HEK293T (cell line): ENCODE data around the gene RAB11FIP3.

Experiments used
- CTCF ChIA-PET: fragments of 350-600 bp; formaldehyde crosslinking; extraction: SDS; loops from one replicate; lab custom pipeline; 2021; ENCODE audit warnings: antibody characterized with exemption, inconsistent platforms; lab: Yijun Ruan, JAX
- POLR2A ChIA-PET: fragments of 350-600 bp; formaldehyde crosslinking; extraction: SDS; loops from one replicate; lab custom pipeline; 2020; ENCODE audit warnings: antibody characterized with exemption, inconsistent platforms; lab: Yijun Ruan, JAX
- DNase-seq: peaks from one replicate; pipeline ENCODE4 v3.0.0; 2012; ENCODE audit warnings: mixed read lengths; ENCODE audit errors: extremely low spot score
- ARNT ChIP-seq: fragments of 450-650 bp; IDR thresholded peaks from 2 replicates; pipeline ENCODE4 v1.6.1; 2017; ENCODE audit warnings: mild to moderate bottlenecking
- BHLHE40 ChIP-seq: fragments of 450-650 bp; IDR thresholded peaks from 2 replicates; pipeline ENCODE4 v1.6.1; 2016; ENCODE audit warnings: mild to moderate bottlenecking, moderate library complexity, borderline replicate concordance
- CTBP1 ChIP-seq: fragments of 450-650 bp; IDR thresholded peaks from 2 replicates; pipeline ENCODE4 v1.6.1; 2016; ENCODE audit warnings: borderline replicate concordance
- ELF4 ChIP-seq: fragments of 450-650 bp; IDR thresholded peaks from 2 replicates; pipeline ENCODE4 v1.6.1; 2017; ENCODE audit warnings: antibody characterized with exemption
- FOXA1 ChIP-seq: fragments of 450-650 bp; IDR thresholded peaks from 2 replicates; pipeline ENCODE4 v1.6.1; 2016; ENCODE audit warnings: mild to moderate bottlenecking
- FOXK2 ChIP-seq: fragments of 450-650 bp; IDR thresholded peaks from 2 replicates; pipeline ENCODE4 v1.6.1; 2016; ENCODE audit warnings: mild to moderate bottlenecking
- FOXM1 ChIP-seq: fragments of 450-650 bp; IDR thresholded peaks from 2 replicates; pipeline ENCODE4 v1.6.1; 2017; ENCODE audit warnings: mild to moderate bottlenecking, borderline replicate concordance
- HDGF ChIP-seq: fragments of 450-650 bp; IDR thresholded peaks from 2 replicates; pipeline ENCODE4 v1.6.1; 2017; ENCODE audit warnings: antibody characterized with exemption, borderline replicate concordance
- L3MBTL2 ChIP-seq: fragments of 450-650 bp; conservative IDR thresholded peaks from 2 replicates; pipeline ENCODE4 v1.6.1; 2016; ENCODE audit warnings: mild to moderate bottlenecking
- LEF1 ChIP-seq: fragments of 450-650 bp; IDR thresholded peaks from 2 replicates; pipeline ENCODE4 v1.6.1; 2017; ENCODE audit warnings: mild to moderate bottlenecking, borderline replicate concordance
- NFRKB ChIP-seq: fragments of 450-650 bp; IDR thresholded peaks from 2 replicates; pipeline ENCODE4 v1.6.1; 2016; ENCODE audit warnings: mild to moderate bottlenecking, moderate library complexity
- PKNOX1 ChIP-seq: fragments of 450-650 bp; IDR thresholded peaks from 2 replicates; pipeline ENCODE4 v1.6.1; 2016
- SP1 ChIP-seq: fragments of 450-650 bp; IDR thresholded peaks from 2 replicates; pipeline ENCODE4 v1.6.1; 2017
- SUZ12 ChIP-seq: fragments of 450-650 bp; IDR thresholded peaks from 2 replicates; pipeline ENCODE4 v1.6.1; 2016; ENCODE audit warnings: mild to moderate bottlenecking
- TARDBP ChIP-seq: fragments of 450-650 bp; IDR thresholded peaks from 2 replicates; pipeline ENCODE4 v1.6.1; 2016
- ZNF384 ChIP-seq: fragments of 450-650 bp; IDR thresholded peaks from 2 replicates; pipeline ENCODE4 v1.6.1; 2016

RAB11FIP3 gene

DNA sequence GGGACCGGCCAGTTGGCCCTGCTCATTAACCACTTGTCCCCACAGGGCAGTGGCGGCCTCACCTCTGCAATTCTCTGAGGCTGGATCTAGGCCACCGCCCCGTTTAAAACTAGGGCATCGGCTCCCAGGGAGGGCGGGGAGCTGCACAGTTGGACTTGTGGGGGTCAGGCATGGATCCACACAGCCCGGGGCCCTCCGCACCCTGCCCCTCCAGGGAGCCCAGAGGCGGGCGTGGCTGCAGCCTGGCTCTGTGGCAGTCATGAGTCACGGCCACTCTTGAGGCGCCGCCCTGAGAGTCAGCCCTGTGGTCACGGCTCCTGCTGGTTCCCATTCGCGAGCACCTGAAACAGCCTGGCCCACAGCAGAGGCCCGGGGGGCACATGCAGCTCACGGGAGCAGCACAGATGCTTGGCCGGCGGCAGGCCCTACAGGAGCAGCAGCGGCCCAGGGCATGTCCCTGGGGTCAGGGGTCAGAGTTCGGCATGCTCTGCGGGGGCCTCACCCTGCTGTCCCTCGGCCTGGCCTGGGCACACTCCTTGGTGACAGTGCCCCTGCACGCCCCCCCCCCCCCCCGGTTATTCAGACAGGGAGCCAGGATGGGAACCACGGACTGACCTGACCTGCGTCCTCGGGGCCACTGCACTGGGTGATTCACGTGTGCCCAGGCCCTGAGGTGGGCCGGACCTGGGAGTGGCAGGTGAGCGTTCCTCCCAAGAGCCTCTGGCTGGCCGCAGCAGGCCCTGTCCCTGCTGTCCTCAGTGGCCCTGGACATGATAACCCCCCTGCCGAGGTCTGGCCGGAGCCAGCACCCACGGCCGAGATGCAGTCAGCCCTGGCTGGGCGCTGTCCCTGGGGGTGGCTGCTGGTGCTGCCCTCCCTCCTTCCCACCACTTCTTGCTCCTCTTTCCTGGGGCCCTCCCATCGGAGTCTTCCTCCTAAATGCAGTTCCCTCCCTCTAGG is 110.3 kb downstream of the RAB11FIP3 start:
- CTCF ChIA-PET: no interaction called here
- POLR2A ChIA-PET: interaction anchor here (1.0 kb wide), 1 partner anchor 8 kb away, joined by 3 read pairs; the partner anchor contains the start of gene CAPN15
- TF ChIP-seq HDGF (no peak), ARNT (no peak), ELF4 (no peak), FOXM1 (no peak), ZNF384 (no peak), TARDBP (no peak), FOXA1 (no peak), PKNOX1 (no peak), SP1 (no peak), LEF1 (no peak), BHLHE40 (no peak), L3MBTL2 (no peak)
- no peak for DNase-seq

- ChIA-PET CTCF (no interaction called here), POLR2A (interaction anchor here (1.0 kb wide), 1 partner anchor 9 kb away, joined by 3 read pairs; the partner anchor contains the start of gene CAPN15)
- TF ChIP-seq SP1: no peak
- no peak for TF ChIP-seq CTBP1
- no peak for TF ChIP-seq L3MBTL2
- no peak for TF ChIP-seq BHLHE40
- TF ChIP-seq SUZ12: no peak
- no peak for TF ChIP-seq TARDBP
- no peak for TF ChIP-seq LEF1
- no peak for TF ChIP-seq FOXA1
- TF ChIP-seq ARNT: no peak
- no peak for TF ChIP-seq ELF4
- TF ChIP-seq HDGF: no peak
- no peak for TF ChIP-seq PKNOX1
- TF ChIP-seq FOXM1: no peak
- no peak for TF ChIP-seq NFRKB
- no peak for TF ChIP-seq ZNF384
- no peak for TF ChIP-seq FOXK2
- no peak for DNase-seq
Measured at GRCh38 chr16:536746-537145, 111.3 kb downstream of the RAB11FIP3 start.

DNA sequence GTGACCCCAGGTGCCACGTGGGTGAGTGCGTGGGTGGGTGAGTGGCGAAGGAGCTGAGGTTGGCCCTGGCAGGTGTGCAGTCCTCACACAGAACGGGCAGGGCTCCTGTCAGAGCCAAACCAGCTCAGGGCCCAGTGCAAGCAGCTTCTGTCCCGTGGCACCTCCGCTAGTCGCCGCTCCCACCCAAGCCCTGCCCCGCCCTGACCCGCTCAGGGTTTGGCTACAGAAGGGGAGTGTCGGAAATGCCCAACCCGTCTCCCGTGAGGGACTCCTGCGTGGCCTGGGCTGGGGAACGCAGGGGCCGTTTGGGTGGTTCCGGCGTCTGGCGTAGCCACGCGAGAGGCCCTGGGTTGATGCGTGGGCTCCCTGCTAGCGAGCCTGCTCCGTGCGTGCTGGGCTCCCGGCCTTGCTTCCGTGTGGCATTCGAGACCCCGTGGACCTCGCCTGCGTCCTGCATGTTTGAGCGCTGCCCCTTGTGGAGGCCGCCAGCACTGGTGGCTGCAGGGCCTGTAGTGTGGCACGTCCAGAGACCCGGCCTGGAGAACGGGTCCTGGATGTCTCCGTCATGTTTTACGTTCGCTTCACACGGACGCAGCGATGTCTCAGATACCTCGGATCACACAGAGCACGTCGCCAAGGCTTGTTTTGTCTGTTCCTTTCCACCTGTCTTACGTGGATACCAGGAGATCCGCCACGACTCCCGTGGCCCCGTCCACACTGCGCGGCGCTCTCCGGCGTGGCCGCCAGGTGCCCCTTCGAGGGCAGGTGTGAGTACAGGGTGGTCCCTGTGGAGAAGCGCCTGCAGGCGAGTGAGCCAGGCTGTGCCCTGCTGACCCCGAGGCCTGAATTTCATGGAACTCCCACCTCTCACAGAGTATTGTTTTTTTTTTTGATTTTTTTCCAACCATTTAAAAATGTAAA is 112.2 kb downstream of the RAB11FIP3 start:
- ChIA-PET POLR2A (no interaction called here), CTCF (no interaction called here)
- DNase-seq: no peak
- TF ChIP-seq FOXM1 (no peak), PKNOX1 (no peak), HDGF (no peak), SP1 (no peak), SUZ12 (no peak), FOXA1 (no peak), FOXK2 (no peak), TARDBP (no peak), ELF4 (no peak), ZNF384 (no peak), ARNT (no peak), L3MBTL2 (no peak), BHLHE40 (no peak), LEF1 (no peak), CTBP1 (no peak), NFRKB (no peak)

- POLR2A ChIA-PET: interaction anchor here (1.6 kb wide), 1 partner anchor 13 kb away, joined by 5 read pairs; the partner anchor contains the start of gene CAPN15
- TF ChIP-seq LEF1 (no peak), FOXK2 (no peak), FOXA1 (no peak), FOXM1 (no peak), HDGF (no peak), CTBP1 (no peak)
- CTCF ChIA-PET: no interaction called here
- no peak for DNase-seq
Measured at GRCh38 chr16:539901-540530, 114.6 kb downstream of the RAB11FIP3 start.

- TF ChIP-seq FOXM1 (no peak), CTBP1 (no peak), PKNOX1 (no peak)
- POLR2A ChIA-PET: interaction anchor here (1.6 kb wide), 1 partner anchor 14 kb away, joined by 5 read pairs; the partner anchor contains the start of gene CAPN15
- CTCF ChIA-PET: no interaction called here
- no peak for DNase-seq
Measured at GRCh38 chr16:540645-541340, 115.3 kb downstream of the RAB11FIP3 start.
